HCT116 (cell line): ENCODE measurements around the gene PTF1A. TPM values are rescaled to one million over a fixed set of nuclear protein-coding genes. Genes with fewer than 3 reads are reported as not detected.

Source experiments
- ATAC-seq: fragments of 200-7000 bp; cut with Tn5 transposase; 2 replicates; pipeline ENCODE4 v1.9.1; 2020; ENCODE audit warnings: mild to moderate bottlenecking, moderate library complexity
- BruUV-seq: library from RNA; stranded (reverse); fragments of 400-500 nt; replicated peaks from 2 replicates; lab custom pipeline; 2021; lab: Mats Ljungman, UMichigan
- CTCF ChIA-PET: fragments of 300-600 bp; sonication (Branson Sonifier 250); formaldehyde crosslinking; loops from one replicate; lab custom pipeline; 2021; ENCODE audit warnings: antibody characterized with exemption; lab: Charles Lee
- POLR2A ChIA-PET: fragments of 300-600, 350-600 bp; sonication (Branson Sonifier 250); formaldehyde crosslinking; loops from one replicate; lab custom pipeline; 2021; ENCODE audit warnings: antibody characterized with exemption; lab: Charles Lee
- RAD21 ChIA-PET, 2 experiments: fragments of 300-600 bp; sonication (Branson Sonifier 250); formaldehyde crosslinking; loops; one replicate each; lab custom pipeline; 2023; ENCODE audit warnings: low total read pairs in 2 of 2; ENCODE audit not compliant: uncharacterized antibody in 2 of 2, unreplicated experiment in 2 of 2, low non-redundant PET in 1 of 2; lab: Charles Lee
- DNase-seq: peaks from one replicate; pipeline ENCODE4 v3.0.0-alpha.2; 2010; ENCODE audit warnings: low read depth, low spot score
- H2AFZ ChIP-seq: fragments of 200-600 bp; shearing (Covaris generic), sonication (generic); 2 replicates; pipeline ENCODE4 v1.6.1; 2017; ENCODE audit warnings: low read depth, mixed run types, mixed read lengths, antibody characterized with exemption, low read length; ENCODE audit not compliant: poor library complexity, severe bottlenecking
- H3K27ac ChIP-seq: 2 replicates; pipeline ENCODE4 v1.5.1; 2012; ENCODE audit warnings: low read depth, low read length
- H3K27me3 ChIP-seq: fragments of 200-600 bp; sonication (generic); 2 replicates; pipeline ENCODE4 v1.6.1; 2016; ENCODE audit warnings: mixed run types, low read length, mixed read lengths; ENCODE audit not compliant: insufficient read depth
- H3K36me3 ChIP-seq, 2 experiments: fragments of 200-500 bp in 1 of 2; fragments of 200-600 bp in 1 of 2; sonication (Bioruptor generic) in 1 of 2; sonication (generic) in 1 of 2; 2 replicates each; pipeline versions ENCODE4 v1.5.1 to v1.6.1; 2014 to 2016; ENCODE audit warnings: low read length in 2 of 2, inconsistent platforms in 1 of 2, mixed read lengths in 1 of 2, mixed run types in 1 of 2; ENCODE audit not compliant: insufficient read depth in 2 of 2, control insufficient read depth in 1 of 2
- H3K4me1 ChIP-seq, 2 experiments: fragments of 200-600 bp in 1 of 2; sonication (generic) in 1 of 2; 2 replicates each; pipeline versions ENCODE4 v1.5.1 to v1.6.1; 2012 to 2017; ENCODE audit warnings: low read length in 2 of 2, inconsistent platforms in 1 of 2, mild to moderate bottlenecking in 1 of 2, mixed read lengths in 1 of 2, mixed run types in 1 of 2, moderate library complexity in 1 of 2; ENCODE audit not compliant: insufficient read depth in 2 of 2, control insufficient read depth in 1 of 2
- H3K4me2 ChIP-seq: fragments of 200-600 bp; sonication (generic); 2 replicates; pipeline ENCODE4 v1.6.1; 2017; ENCODE audit warnings: mixed run types, low read length, mixed read lengths
- H3K4me3 ChIP-seq, 2 experiments: fragments of 200-600 bp in 1 of 2; sonication (generic) in 1 of 2; replicated peaks in 1 of 2; 2 replicates each; pipeline ENCODE4 v1.5.1; 2011 to 2016; ENCODE audit warnings: low read length in 2 of 2, control low read depth in 1 of 2, low read depth in 1 of 2, mild to moderate bottlenecking in 1 of 2, mixed read lengths in 1 of 2, mixed run types in 1 of 2
- H3K79me2 ChIP-seq: fragments of 200-600 bp; sonication (generic); 2 replicates; pipeline ENCODE4 v1.6.1; 2017; ENCODE audit warnings: mild to moderate bottlenecking, mixed run types, low read length, moderate library complexity, mixed read lengths; ENCODE audit not compliant: insufficient read depth
- H3K9ac ChIP-seq: fragments of 200-600 bp; sonication (generic); 2 replicates; pipeline ENCODE4 v1.6.1; 2016; ENCODE audit warnings: low read length, mixed read lengths
- H3K9me2 ChIP-seq: fragments of 200-600 bp; sonication (generic), shearing (Covaris generic); 2 replicates; pipeline ENCODE4 v1.6.1; 2017; ENCODE audit warnings: mixed run types, mild to moderate bottlenecking, moderate library complexity; ENCODE audit not compliant: insufficient read depth
- H3K9me3 ChIP-seq, 2 experiments: fragments of 200-500 bp in 1 of 2; fragments of 200-600 bp in 1 of 2; sonication (Bioruptor generic) in 1 of 2; sonication (generic) in 1 of 2; 2 replicates each; pipeline ENCODE4 v1.6.1; 2014 to 2017; ENCODE audit warnings: low read length in 2 of 2, mixed read lengths in 2 of 2, inconsistent platforms in 1 of 2, low read depth in 1 of 2, mild to moderate bottlenecking in 1 of 2, mixed run types in 1 of 2, moderate library complexity in 1 of 2; ENCODE audit not compliant: control insufficient read depth in 1 of 2, insufficient read depth in 1 of 2
- H4K20me1 ChIP-seq: fragments of 200-600 bp; sonication (generic), shearing (Covaris generic); 2 replicates; pipeline ENCODE4 v1.6.1; 2017; ENCODE audit warnings: mixed run types, mild to moderate bottlenecking, moderate library complexity; ENCODE audit not compliant: insufficient read depth
- ELF1 ChIP-seq: IDR thresholded peaks from 2 replicates; pipeline ENCODE4 v1.6.1; 2012; ENCODE audit warnings: low read depth, borderline replicate concordance
- POLR2A ChIP-seq: IDR thresholded peaks from 2 replicates; pipeline ENCODE4 v1.7.0; 2011; ENCODE audit warnings: borderline replicate concordance; ENCODE audit not compliant: insufficient read depth, insufficient read length; ENCODE audit errors: extremely low read depth
- RAD21 ChIP-seq: IDR thresholded peaks from 2 replicates; pipeline ENCODE4 v1.6.1; 2012; ENCODE audit warnings: low read depth, mild to moderate bottlenecking
- SIN3A ChIP-seq: IDR thresholded peaks from 2 replicates; pipeline ENCODE4 v1.6.1; 2012; ENCODE audit warnings: low read depth
- SP1 ChIP-seq: IDR thresholded peaks from 2 replicates; pipeline ENCODE4 v1.6.1; 2012; ENCODE audit warnings: low read depth
- SRF ChIP-seq: IDR thresholded peaks from 2 replicates; pipeline ENCODE4 v1.6.1; 2012; ENCODE audit warnings: low read depth
- YY1 ChIP-seq: IDR thresholded peaks from 2 replicates; pipeline ENCODE4 v1.6.1; 2011; ENCODE audit warnings: low read length, low read depth, moderate library complexity, mild to moderate bottlenecking; ENCODE audit not compliant: insufficient replicate concordance; ENCODE audit errors: extremely low read depth
- ZNF274 ChIP-seq: fragments of 200-500 bp; sonication (Bioruptor generic); IDR thresholded peaks from 2 replicates; pipeline ENCODE4 v1.6.1; 2014; ENCODE audit warnings: mild to moderate bottlenecking, low read depth, low read length, inconsistent platforms
- intact Hi-C: fragments of 100-400 bp; cut with micrococcal nuclease; formaldehyde crosslinking; loops from 2 replicates; pipeline ENCODE4 v1.10.0; 2022
- total RNA-seq: library from RNA; stranded (reverse); gene quantifications from one replicate; pipeline ENCODE4 v1.2.1, GENCODE V29; 2021; ENCODE audit not compliant: unreplicated experiment
- TF ChIP-seq, protein P1 (sequence below): IDR thresholded peaks from 2 replicates; pipeline ENCODE4 v1.6.1; 2011; ENCODE audit warnings: mild to moderate bottlenecking, low read length, moderate library complexity; ENCODE audit not compliant: insufficient replicate concordance; ENCODE audit errors: extremely low read depth
- TF ChIP-seq, protein P2 (sequence below): IDR thresholded peaks from 2 replicates; pipeline ENCODE4 v1.6.1; 2012
- TF ChIP-seq, protein P3 (sequence below): IDR thresholded peaks from 2 replicates; pipeline ENCODE4 v1.6.1; 2012; ENCODE audit warnings: low read depth

PTF1A gene
- total RNA-seq, 1 experiment from 2014 or later, result not detected

DNA sequence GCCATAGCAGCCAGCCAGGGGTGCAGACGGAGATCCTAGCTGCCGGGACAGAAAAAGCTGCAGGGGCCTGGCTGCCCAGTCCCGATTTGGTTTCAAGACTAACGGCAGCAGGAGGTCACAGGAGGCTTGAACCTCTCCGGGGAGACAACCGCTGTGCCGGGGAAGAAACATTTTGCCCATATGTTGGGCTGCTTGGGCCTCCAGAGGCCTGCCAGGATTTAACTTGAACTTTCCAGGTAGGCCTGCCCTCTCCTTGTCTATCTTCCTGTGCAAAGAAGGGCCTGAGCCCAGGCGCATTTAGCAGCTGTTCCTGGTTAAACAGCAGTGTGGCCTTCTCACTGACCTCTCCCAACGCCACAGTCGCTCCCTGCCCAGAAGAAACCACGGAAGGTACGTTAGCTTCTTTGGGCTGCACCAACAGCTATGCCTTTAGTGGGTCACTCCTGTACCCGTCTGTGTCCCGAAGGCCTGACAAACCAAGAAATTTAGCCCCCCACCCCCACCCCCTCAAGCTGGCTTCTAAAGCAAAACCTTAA, 17.1 kb upstream of the PTF1A start:
- Histone ChIP-seq H3K4me3 (no peak overlapping the region), H3K4me2 (no peak overlapping the region), H4K20me1 (no peaks in the 10 kb centered on the region), H3K9me3 (no peaks in the 10 kb centered on the region), H3K27ac (no peak overlapping the region), H3K9ac (no peak overlapping the region), H3K9me2 (no peaks in the 10 kb centered on the region), H3K4me1 (no peaks in the 10 kb centered on the region), H3K79me2 (no peaks in the 10 kb centered on the region), H3K36me3 (no peaks in the 10 kb centered on the region), H3K27me3 (peaks cover 24% of the 10 kb centered on the region)
- CTCF ChIA-PET, result no interaction called here
- intact Hi-C loops, result no loop called here
- no peak for DNase-seq
- RAD21 ChIA-PET, result no interaction called here
- no TSS peak for BruUV-seq
- TF ChIP-seq SP1 (no peak), RAD21 (no peak)
- TF ChIP-seq, protein P1, sequence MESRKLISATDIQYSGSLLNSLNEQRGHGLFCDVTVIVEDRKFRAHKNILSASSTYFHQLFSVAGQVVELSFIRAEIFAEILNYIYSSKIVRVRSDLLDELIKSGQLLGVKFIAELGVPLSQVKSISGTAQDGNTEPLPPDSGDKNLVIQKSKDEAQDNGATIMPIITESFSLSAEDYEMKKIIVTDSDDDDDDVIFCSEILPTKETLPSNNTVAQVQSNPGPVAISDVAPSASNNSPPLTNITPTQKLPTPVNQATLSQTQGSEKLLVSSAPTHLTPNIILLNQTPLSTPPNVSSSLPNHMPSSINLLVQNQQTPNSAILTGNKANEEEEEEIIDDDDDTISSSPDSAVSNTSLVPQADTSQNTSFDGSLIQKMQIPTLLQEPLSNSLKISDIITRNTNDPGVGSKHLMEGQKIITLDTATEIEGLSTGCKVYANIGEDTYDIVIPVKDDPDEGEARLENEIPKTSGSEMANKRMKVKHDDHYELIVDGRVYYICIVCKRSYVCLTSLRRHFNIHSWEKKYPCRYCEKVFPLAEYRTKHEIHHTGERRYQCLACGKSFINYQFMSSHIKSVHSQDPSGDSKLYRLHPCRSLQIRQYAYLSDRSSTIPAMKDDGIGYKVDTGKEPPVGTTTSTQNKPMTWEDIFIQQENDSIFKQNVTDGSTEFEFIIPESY, result no peak
- TF ChIP-seq, all 23 proteins: peak for 0
- H2AFZ ChIP-seq, result no peak overlapping the region
- POLR2A ChIA-PET, result no interaction called here
- no peak for ATAC-seq

DNA sequence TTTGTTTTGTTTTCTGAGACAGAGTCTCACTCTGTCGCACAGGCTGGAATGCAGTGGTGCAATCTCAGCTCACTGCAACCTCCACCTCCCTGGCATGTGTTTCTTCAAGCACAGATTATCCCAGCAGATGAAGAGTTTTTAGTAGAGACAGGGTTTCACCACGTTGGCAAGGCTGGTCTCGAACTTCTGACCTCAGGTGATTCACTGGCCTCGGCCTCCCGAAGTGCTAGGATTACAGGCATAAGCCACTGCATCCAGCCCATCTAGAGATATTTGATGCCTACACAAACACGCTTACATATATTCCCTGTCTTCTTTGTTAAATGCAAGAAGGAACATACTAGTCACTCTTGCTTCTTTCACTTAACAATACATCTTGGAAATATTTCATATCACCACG, 5.9 kb upstream of the PTF1A start:
- H3K4me3 ChIP-seq, result no peak overlapping the region
- DNase-seq, result no peak
- H3K79me2 ChIP-seq, result no peaks in the 10 kb centered on the region
- H3K9ac ChIP-seq, result no peak overlapping the region
- intact Hi-C loops, result no loop called here
- H3K36me3 ChIP-seq, result no peaks in the 10 kb centered on the region
- H3K4me2 ChIP-seq, result no peak overlapping the region
- ChIA-PET RAD21 (no interaction called here), CTCF (no interaction called here), POLR2A (no interaction called here)
- no peaks in the 10 kb centered on the region for H4K20me1 ChIP-seq
- no peaks in the 10 kb centered on the region for H3K9me3 ChIP-seq
- peaks cover 35% of the 10 kb centered on the region for H3K27me3 ChIP-seq
- no peak overlapping the region for H2AFZ ChIP-seq
- H3K4me1 ChIP-seq, result no peaks in the 10 kb centered on the region
- no peaks in the 10 kb centered on the region for H3K9me2 ChIP-seq
- no peak overlapping the region for H3K27ac ChIP-seq
- ATAC-seq, result no peak
- no TSS peak for BruUV-seq
- TF ChIP-seq POLR2A (no peak), RAD21 (no peak), ELF1 (no peak), YY1 (no peak), SIN3A (no peak), SP1 (no peak), SRF (no peak), ZNF274 (no peak)
- TF ChIP-seq, protein P1, result no peak
- TF ChIP-seq, protein P2, sequence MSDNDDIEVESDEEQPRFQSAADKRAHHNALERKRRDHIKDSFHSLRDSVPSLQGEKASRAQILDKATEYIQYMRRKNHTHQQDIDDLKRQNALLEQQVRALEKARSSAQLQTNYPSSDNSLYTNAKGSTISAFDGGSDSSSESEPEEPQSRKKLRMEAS, result no peak
- TF ChIP-seq, protein P3, sequence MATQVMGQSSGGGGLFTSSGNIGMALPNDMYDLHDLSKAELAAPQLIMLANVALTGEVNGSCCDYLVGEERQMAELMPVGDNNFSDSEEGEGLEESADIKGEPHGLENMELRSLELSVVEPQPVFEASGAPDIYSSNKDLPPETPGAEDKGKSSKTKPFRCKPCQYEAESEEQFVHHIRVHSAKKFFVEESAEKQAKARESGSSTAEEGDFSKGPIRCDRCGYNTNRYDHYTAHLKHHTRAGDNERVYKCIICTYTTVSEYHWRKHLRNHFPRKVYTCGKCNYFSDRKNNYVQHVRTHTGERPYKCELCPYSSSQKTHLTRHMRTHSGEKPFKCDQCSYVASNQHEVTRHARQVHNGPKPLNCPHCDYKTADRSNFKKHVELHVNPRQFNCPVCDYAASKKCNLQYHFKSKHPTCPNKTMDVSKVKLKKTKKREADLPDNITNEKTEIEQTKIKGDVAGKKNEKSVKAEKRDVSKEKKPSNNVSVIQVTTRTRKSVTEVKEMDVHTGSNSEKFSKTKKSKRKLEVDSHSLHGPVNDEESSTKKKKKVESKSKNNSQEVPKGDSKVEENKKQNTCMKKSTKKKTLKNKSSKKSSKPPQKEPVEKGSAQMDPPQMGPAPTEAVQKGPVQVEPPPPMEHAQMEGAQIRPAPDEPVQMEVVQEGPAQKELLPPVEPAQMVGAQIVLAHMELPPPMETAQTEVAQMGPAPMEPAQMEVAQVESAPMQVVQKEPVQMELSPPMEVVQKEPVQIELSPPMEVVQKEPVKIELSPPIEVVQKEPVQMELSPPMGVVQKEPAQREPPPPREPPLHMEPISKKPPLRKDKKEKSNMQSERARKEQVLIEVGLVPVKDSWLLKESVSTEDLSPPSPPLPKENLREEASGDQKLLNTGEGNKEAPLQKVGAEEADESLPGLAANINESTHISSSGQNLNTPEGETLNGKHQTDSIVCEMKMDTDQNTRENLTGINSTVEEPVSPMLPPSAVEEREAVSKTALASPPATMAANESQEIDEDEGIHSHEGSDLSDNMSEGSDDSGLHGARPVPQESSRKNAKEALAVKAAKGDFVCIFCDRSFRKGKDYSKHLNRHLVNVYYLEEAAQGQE, result no peak
